Measurements from ENCODE around the gene CMSS1. TPM values are rescaled to one million over a fixed set of nuclear protein-coding genes. Genes with fewer than 3 reads are reported as not detected.

The CMSS1 gene
- total RNA-seq, 1 experiment from 2014 or later: 59.1 TPM

DNA sequence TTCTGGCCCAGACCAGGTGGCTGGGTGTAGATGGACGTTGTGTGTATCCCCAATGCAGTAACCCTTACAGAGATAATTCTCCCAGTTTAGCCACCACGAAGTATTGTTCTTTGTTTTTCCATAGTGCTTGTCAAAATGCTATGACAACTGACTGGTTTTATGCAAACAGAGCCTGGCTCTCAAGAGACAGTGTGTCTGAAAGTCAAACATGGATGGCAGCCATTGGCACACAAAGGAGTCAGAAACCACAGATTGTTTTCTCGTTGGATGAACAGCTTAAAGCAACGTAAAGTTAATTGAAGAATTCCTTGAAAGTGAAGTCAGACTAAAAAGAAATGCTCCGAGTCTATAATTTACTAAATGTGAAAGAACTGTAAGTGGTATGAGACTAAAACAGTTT lies 205.5 kb downstream of the CMSS1 start:
- DNase-seq (ENCODE audit: low read depth): no peak

DNA sequence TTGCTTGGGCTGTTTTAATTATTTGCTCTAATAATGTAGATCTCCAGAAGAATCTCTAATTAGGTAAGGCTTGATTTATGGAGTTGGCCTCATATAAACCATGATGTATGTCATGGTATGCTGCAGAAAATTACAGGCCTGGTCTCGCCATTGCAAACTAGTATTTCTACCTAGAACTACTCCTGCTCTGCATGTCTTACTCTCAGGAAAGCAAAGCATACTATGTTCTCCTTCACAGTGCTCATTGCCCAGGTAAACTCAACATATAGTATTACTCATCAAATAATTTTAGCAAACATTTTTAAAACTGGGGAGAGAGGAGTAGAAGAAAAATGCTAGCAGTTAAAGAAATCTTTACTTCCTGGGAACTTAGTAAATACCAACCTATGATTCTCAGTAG lies 205.9 kb downstream of the CMSS1 start:
- no peak for DNase-seq (ENCODE audit: low read depth)

DNA sequence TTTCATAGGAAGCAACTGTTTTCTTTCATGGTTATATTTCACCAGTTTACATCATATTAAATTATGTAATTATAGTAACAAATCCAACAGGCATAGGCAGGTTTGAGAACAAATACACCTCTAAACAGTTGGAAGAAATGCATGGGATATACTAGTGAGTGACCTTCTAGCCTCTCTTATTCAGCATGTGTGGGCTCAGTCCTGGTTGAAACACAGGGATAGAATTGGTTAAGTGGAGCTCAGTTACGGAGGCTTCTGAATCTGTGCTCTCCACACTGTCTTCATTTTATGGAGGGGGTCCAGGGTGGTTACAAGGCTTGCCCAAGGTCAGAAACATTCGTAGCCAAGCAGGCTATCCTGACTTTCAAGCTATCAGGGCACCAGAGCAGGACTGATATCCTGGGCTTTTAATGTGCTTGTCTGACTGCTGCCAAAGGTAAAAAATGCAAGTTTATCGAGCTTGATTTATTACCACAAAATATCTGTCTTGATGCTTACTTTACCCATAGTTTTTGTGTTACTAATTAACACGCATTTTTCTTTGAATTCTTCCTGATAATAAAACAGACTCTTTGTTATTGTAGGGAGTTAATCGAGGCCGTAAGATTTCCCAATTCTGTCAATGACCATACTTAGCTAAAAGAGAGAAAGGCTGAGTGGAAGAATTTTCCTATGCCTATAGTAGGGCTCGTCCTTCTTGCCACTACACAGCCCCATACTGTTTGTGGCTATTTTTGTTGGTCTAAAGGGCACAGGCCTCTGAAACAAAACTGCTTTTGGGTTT lies 207.1 kb downstream of the CMSS1 start:
- no peak for DNase-seq (ENCODE audit: low read depth)

DNA sequence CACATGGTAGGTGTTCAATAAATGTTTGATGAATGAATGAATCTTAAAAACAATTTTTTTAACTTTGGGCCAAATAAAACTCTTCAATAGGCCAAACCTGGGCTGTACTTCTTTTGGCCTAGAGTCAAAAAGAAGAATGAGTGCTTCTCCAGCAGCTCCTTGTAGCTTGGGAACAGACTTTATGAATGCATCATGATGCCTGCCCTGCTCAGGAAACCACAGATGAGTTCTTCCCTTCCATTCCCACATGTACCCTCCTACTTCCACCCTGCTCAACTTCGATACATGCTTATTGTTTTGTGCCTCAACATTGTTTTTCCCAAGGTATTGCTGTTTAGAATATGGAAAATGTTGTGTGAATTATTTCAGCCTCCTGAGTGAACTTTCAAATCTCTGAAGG lies 209.7 kb downstream of the CMSS1 start:
- DNase-seq (ENCODE audit: low read depth): peak; percentile 80

DNA sequence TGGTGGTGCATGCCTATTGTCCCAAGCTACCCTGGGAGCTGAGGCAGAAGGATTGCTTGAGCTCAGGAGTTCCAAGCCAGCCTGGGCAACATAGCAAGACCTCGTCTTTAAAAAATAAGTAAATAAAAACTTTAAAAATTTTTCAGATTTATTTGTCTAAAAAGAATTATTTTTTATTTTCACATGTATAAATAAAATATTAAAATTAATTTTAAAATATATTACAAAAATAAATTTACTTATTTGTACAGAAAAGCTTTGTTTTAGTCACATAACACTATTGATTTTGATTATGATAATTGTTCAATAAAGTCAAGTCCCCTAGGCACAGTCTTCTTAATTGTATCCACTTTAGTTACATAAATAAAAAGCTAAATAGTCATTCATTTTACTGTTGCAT lies 211.4 kb downstream of the CMSS1 start:
- no peak for DNase-seq (ENCODE audit: low read depth)

DNA sequence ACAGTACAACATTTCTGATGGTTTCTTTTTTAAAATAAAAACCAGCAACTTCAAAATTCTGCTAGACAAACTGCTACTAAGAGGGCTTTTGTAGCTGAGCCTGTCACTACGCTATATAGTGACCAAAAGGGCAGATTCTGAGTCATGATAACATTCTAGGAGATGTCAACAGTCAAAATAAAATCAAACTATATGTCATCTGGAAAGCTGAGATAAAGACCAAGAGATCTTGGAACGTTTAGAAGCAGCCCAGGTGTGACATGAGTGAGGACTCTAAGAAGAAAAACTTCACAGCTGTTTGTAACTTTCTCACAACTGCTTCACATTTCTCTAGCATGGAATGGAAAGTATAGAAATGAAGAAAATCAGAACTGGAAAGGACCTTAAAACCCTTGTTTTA lies 212.0 kb downstream of the CMSS1 start:
- DNase-seq (ENCODE audit: low read depth): no peak

DNA sequence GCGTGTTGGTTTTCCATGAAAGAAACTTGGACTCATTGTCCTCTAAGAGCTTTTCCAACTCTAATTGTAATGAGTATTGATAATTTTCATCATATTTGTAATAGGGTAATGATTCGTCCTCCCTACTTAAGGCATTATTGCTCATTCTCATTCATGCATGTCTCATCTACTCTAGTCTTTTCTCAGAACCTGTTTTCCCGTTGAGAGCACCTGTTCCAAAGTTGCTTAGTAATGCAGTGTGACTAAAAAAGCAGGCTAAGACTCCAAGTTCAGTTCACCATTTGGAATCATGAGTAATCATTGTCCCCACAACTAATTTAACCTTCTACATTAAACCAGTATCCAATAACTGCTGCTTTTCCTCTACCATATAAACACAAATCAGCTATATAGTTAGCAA lies 212.7 kb downstream of the CMSS1 start:
- peak; percentile 27 for DNase-seq (ENCODE audit: low read depth)

DNA sequence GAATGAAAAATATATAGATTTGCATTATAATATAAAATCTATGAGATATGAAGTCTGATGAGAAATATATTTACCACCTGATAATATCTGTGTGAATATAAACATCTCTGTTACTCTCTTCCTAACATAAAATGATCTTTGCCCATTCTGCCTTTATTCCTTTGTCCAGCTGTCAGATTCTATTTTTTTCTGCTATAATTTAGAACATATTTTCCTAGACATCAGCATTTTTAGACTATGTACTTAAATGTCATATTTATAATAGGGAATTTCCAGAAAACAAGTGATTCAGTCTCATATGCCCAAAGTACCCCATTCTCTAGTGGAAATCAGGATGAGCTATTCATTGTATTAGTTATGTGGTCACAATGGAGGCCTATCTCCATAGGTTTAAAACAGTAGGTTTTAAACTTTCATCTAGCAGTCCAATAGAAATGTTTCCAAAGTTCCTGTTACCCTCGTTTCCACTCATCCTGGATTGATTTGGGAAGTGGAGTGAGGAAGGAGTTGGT lies 213.3 kb downstream of the CMSS1 start:
- DNase-seq (ENCODE audit: low read depth): no peak

DNA sequence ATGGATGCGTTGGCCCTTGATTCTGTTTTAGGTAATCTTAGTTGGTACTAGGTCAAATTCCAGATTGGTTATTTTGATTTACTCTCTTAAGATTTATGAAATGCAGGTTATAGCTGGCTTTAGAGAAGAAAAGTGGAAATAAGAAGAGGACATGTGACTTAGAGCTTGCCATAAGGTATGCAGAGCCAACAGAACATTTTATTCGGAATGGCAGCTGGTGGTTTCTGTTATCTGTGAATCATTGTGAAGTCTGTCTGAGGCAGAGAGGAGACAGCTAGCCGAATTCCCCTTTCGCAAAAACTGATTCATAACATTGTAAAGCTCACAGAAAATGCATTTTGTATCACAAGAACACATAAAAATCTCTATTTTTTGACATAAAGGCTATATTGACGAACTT lies 214.6 kb downstream of the CMSS1 start:
- peak; percentile 65 for DNase-seq (ENCODE audit: low read depth)

DNA sequence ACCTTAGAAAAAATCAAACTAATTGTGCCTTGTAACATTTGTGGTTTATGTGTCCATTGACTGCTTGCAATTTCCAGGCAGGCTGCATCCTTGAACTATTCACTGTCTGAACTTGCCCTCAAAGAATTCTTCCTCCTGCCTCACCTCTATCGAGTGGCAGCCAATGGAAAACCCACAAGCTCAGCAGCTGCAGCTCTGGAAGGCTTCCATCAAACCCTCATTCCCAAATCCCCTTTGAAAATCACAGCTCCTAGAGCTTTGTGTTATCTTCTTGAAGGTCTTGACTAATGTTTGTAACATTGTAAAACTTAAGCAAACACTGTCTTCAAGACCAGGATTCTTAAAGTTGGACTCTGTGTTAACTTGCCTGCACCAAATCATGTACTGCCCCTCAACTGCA lies 215.5 kb downstream of the CMSS1 start:
- DNase-seq (ENCODE audit: low read depth): peak; percentile 3

DNA sequence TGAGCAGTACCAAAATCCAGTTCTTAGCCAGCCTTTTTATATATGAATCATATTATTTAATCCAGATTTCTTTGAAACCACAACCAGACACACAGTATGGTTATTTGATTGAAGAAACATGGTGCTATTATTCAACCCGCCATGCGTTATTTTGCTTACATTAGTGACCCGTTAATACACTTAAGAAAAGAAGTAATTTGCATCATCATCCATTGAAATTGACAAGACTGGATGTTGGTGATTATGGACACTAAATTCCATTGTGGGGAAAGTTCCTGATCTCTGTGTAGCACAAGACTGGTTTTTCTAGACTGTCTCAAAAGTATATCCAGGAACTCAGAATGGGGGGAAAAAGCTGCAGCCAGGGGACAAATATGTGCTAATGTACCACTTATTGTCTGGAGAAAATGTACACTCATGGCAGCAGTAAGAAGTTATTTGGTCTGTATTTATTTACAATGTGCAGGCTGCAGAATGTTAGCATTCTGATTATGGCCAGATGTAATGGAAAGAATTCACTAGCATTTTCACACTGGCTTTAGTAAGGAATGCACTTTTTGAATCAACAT lies 216.3 kb downstream of the CMSS1 start:
- DNase-seq (ENCODE audit: low read depth): no peak

DNA sequence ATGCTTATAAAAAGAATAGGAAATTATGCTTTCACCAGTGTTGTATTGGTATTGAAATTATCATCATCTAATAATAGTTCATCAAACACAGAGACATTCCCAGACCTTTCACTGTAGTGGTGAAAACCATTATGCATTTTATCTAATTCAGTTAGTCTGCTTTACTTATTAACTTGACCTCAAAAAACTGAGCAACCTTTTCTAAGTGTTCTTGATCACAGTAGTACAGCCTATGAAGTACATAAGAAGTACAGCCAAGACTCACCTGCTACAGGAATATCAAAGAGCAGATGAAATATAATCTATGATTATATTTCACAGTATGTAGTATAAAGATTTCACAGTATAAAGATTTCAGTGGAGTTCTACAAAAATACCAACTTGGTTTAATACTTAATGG lies 221.4 kb downstream of the CMSS1 start:
- no peak for DNase-seq (ENCODE audit: low read depth)

DNA sequence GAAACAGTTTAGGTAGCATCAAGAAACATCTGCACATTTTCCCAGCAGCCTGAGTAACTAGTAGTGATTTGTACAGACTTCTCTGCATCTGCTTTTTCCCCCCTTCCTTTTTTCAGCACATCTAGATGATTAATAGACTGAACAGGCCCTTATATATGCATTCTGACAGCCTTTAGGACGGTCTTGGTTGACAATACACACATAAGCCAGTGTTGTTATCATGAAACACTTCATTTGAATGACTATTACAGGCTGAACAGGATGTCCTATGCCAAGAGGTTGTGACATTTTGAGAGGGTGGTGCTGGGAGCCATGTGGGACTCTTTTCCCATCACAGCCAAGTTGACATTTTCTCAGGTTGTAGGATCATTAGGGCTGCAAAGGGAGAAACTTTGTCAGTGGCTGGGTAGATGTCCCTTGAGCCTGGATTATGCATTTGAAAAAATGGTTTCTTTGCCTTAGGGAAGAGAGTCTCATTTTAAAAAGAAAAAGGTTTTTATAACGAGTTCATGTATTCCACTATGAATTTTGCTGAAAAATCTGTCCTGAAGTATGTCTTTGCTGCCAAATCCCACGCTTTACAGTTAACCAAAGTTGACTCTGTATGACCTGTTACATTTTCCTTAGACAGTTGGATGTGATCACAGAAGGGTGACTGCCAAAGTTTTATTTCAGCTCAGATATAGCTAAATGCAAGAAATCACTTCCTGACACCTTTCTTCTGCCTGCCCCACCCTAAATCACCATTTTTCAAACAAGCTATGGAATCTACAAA lies 223.0 kb downstream of the CMSS1 start:
- peak; percentile 30 for DNase-seq (ENCODE audit: low read depth)

DNA sequence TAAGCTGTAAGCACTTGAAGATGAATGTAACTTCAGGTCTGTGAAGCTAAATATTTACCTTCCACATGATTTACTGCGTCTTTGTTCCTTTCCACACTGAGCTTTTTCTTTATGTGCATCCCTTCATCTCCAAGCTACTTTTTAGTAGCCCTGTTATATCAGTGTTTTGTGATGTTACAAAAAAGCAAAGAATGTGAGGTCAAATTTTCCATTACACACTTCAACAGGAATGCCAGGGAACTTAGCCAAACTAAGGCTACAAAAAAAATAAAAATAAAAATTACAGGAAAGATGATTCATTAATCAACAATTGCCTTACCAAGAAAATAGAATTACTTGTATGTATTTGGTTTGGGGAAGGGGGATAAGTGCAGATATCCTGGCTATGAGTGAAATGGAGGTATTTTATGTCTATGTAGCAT lies 223.7 kb downstream of the CMSS1 start:
- DNase-seq (ENCODE audit: low read depth): peak; percentile 94

DNA sequence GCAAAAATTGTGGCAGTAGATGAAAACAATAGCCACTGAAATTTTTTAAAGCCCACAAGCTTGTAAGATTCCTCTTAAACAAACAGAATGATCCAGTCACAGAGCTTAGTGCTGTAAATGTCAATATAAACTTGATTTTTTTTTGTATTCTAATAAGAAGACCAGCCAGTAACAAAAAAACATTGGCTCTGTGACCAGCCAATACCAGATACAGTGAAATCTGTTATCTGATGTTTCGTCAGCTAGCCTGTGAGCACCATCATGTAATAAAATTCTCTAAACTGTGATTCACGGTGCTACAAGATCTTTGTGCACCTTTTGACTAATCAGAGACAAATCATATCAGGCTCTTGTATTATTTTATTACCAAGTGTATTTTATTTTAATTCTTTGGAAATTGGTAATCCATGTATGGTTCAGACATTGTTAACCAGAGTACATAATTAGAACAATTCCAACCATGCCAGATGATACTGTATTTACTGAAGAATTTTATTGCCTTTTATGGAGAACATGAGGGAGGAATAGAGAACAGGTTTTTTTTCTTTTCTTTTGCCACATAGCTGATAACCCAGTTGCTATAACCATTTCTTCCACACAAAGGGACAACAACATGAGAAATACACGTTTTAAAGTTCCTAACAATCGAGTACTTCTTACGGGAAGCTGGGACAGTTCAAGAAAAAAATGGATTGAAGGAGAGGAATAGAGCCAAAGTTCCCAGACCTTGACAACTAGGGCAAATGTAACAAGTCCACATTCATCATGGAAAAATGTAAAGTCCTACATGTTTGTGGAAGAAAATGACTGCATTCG lies 224.7 kb downstream of the CMSS1 start:
- DNase-seq (ENCODE audit: low read depth): peak; percentile 72

DNA sequence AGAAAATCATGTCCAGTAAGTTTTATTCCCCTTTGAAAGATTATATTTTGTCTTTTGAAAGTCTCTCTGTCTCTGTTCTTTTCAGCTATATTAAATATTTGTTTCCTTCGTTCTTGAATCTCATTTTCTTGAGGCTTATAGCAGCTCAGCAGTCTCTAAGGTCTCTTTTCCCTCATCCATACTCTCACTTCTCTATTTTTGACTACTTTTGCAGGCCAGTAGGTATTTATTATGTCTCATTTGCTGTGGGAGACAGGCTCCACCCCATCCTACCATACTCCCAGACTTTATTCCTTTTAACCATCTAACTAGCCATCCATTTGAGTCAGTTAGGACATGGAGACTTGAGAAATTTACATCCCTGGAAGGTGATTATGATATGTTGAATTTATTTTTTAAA lies 225.6 kb downstream of the CMSS1 start:
- no peak for DNase-seq (ENCODE audit: low read depth)

DNA sequence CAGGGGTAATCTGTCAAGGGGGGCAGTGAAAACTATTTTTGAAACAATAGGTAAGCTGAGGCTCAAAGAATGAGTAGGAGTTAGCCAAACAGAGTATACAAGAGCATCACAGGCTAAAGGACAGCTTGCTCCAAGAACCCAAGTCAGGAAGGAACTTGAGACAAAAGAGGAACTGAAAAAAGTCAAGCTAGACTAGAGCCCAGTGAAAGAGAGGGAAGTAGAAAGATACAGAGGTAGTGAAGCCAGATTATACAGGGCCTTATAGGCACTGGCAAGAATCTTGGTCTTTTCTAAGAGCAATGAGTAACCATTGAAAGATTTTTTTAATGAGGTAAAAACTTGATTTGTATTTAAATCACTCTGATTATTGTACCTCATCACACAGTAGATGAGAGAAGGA lies 226.7 kb downstream of the CMSS1 start:
- DNase-seq (ENCODE audit: low read depth): no peak

DNA sequence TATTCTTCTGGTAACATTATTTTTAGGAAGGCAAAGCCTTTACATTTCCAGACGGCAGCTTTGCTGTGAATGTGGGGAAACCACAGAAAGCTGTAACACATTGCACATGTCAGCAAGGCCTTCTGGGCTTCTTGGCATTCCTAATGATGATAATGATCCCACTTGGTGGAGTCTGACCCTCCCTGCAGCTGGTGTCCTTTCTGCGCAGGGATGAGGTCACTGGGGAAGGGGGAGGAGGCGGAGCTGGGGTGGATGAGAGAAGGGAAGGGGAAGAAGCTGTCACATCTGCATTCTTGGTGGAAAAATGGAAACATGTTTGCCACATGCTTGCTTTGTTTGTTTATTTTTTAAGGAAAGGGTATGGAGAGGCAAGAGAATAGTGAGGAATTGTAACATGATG lies 228.0 kb downstream of the CMSS1 start:
- DNase-seq (ENCODE audit: low read depth): peak; percentile 56

DNA sequence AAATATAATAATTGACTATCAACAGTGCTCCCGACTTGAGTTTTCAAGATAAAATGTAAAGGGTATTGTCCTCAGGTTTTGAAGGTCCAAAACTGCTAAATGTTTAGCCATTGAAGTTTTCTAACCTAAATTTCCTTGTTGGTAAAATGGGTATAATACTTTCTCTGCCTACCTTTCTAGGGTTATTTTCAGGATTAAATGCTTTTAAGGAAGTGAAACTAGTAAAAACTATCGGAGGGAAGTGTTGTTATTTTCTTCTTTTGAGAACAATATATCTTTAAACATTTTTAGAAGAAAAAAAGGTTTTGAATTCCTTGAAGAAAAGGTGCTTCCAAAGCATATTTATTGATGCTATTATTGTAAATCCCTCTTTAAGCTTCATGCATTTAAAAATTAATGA lies 229.3 kb downstream of the CMSS1 start:
- peak; percentile 18 for DNase-seq (ENCODE audit: low read depth)

DNA sequence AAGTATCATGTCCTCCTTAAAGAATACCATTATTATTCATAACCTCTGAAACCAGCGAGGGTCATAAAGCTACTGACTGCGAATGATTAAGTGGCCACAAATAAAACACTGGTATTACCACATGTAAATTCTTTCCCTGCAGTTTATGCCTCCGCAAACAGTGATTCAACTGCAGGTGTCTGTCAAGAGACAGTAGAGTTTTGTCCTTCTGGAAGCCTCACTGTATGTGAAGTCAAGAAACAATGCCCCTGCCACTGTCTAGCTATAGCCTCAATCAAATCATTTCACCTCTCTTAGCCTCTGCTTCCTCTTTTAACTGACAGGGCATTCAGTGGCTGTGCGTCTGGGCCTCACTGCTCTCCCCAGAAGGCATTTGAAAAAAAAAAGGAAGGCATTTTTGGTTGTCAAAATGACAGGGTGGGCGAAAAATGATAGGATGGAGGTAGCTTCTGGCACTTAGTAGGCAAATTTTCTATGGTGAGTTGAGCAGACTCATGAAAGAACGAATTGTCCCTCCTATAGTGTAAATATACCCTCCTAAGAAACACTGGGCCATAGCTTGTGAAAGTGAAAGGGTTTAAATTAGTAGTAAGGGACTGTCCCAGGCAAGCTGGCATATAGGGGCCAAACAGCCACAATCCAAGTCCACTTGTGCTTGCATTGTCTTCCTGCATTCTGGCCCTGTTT lies 229.9 kb downstream of the CMSS1 start:
- peak; percentile 98 for DNase-seq (ENCODE audit: low read depth)

DNA sequence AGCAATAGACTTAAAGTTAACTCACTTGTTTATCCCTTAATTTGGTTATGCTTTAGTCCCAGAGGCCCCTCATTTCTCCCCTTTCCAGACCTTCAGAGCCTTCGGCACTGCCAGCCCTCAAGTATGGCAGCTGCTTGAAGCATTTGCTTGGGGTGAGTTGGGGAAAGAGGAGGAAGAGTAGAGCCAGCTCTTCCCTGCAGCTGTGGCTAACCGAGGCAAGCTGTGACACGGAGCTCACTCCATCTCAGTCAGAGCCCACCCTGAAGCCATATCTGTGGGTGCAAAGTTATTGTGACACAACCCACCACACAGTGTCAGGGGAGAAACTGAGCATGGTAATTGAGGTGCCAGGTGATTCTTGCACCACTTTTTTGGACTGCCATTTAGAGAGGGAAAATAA lies 230.6 kb downstream of the CMSS1 start:
- peak; percentile 3 for DNase-seq (ENCODE audit: low read depth)
